Measurements from ENCODE around the gene NRTN. TPM values are rescaled to one million over a fixed set of nuclear protein-coding genes. Genes with fewer than 3 reads are reported as not detected.

Gene NRTN
- total and polyA plus RNA-seq, 2 of the 13 experiments (the other 11 are each of a cell fraction or from before 2014, with no cell fraction given): 4.1 to 5.3 TPM

- TF ChIP-seq ZBTB33 (CRISPR knock-in tag; IDR thresholded peaks at IDR 0.05) (peak; percentile 63; the same call in 1 of the 2 replicates), ZSCAN9 (CRISPR knock-in tag; IDR thresholded peaks at IDR 0.05; ENCODE audit: borderline replicate concordance) (no peak)
- Histone ChIP-seq H3K27me3 (ENCODE audit: control insufficient read depth in 1 of 2, insufficient read depth in 2 of 2, low read length in 2 of 2) (no peaks in the 10 kb centered on the region), H3K27ac (ENCODE audit: extremely low read length, insufficient read depth, low read length) (no peak overlapping the region), H3K79me2 (ENCODE audit: insufficient read depth, low read length) (no peaks in the 10 kb centered on the region), H3K4me1 (ENCODE audit: insufficient read depth, low read length) (peaks cover 64% of the 10 kb centered on the region), H4K20me1 (ENCODE audit: insufficient read depth, low read length) (no peaks in the 10 kb centered on the region), H3K9ac (ENCODE audit: insufficient read depth, low read depth, low read length) (no peak overlapping the region), H3K9me3 (ENCODE audit: low read length) (no peaks in the 10 kb centered on the region), H3K4me3 (replicated peaks in 1 of 3; ENCODE audit: insufficient read depth in 1 of 3, low read depth in 2 of 3, low read length in 3 of 3) (no peak overlapping the region), H2AFZ (ENCODE audit: low read length) (no peak overlapping the region), H3K4me2 (ENCODE audit: low read depth, low read length) (no peak overlapping the region), H3K36me3 (replicated peaks in 1 of 2; ENCODE audit: control insufficient read depth in 1 of 2, insufficient read depth in 2 of 2, low read length in 2 of 2) (no peaks in the 10 kb centered on the region)
- ChIA-PET CTCF (ENCODE audit: low intra/inter-chr PET ratio, low total read pairs) (no interaction called here), POLR2A (no interaction called here)
- in situ Hi-C loops (cut with HindIII; ENCODE audit: extremely low pct_ligation_motif_present, low pct_unique_long_range_greater_than_20kb) (no loop called here), intact Hi-C loops (cut with micrococcal nuclease; ENCODE audit: unreplicated experiment) (no loop called here)
- DNase-seq (ENCODE audit: low spot score) (no peak), FAIRE-seq (no peak), ATAC-seq (no peak)
- 73% methylated on average over 6 of the region's 11 CpGs for whole genome bisulfite sequencing (ENCODE audit: low lambda C conversion rate)
- no TSS peak for BruUV-seq (replicated peaks)
Measured at GRCh38 chr19:5865772-5866171, 60.9 kb downstream of the NRTN start.

GRCh38 chr19:5867201-5868136, 62.6 kb downstream of the NRTN start:
- Histone ChIP-seq H3K4me3 (replicated peaks in 1 of 3; ENCODE audit: insufficient read depth in 1 of 3, low read depth in 2 of 3, low read length in 3 of 3) (no peak overlapping the region), H2AFZ (ENCODE audit: low read length) (no peak overlapping the region), H3K9ac (ENCODE audit: insufficient read depth, low read depth, low read length) (peak overlapping the region; percentile 27), H3K79me2 (ENCODE audit: insufficient read depth, low read length) (no peaks in the 10 kb centered on the region), H3K36me3 (replicated peaks in 1 of 2; ENCODE audit: control insufficient read depth in 1 of 2, insufficient read depth in 2 of 2, low read length in 2 of 2) (no peaks in the 10 kb centered on the region), H3K4me1 (ENCODE audit: insufficient read depth, low read length) (peaks cover 65% of the 10 kb centered on the region), H4K20me1 (ENCODE audit: insufficient read depth, low read length) (no peaks in the 10 kb centered on the region), H3K27me3 (ENCODE audit: control insufficient read depth in 1 of 2, insufficient read depth in 2 of 2, low read length in 2 of 2) (no peaks in the 10 kb centered on the region), H3K9me3 (ENCODE audit: low read length) (no peaks in the 10 kb centered on the region), H3K4me2 (ENCODE audit: low read depth, low read length) (no peak overlapping the region), H3K27ac (ENCODE audit: extremely low read length, insufficient read depth, low read length) (peak overlapping the region; percentile 9)
- TF ChIP-seq STAG1 (CRISPR knock-in tag; IDR thresholded peaks at IDR 0.05) (peak; percentile 54), CTCF (CRISPR knock-in tag; IDR thresholded peaks at IDR 0.05) (peak; percentile 48), SALL1 (CRISPR knock-in tag; IDR thresholded peaks at IDR 0.05) (0 out of 2 replicates have a peak, but pooled peaks have one; percentile 13), RXRA (CRISPR knock-in tag; IDR thresholded peaks at IDR 0.05) (no peak), ZFX (CRISPR knock-in tag; IDR thresholded peaks at IDR 0.05; ENCODE audit: low read depth) (peak; percentile 28; the same call in 1 of the 2 replicates), ZNF687 (CRISPR knock-in tag; IDR thresholded peaks at IDR 0.05) (peak; percentile 53; the same call in 1 of the 2 replicates)
- no peak for FAIRE-seq
- POLR2A ChIA-PET: interaction anchor here (2.0 kb wide), 1 partner anchor 40 kb away, joined by 6 read pairs; no protein-coding TSS in a partner anchor
- no TSS peak for BruUV-seq (replicated peaks)
- ATAC-seq: peak; percentile 9; the same call in 1 of the 3 replicates
- in situ Hi-C loops (cut with HindIII; ENCODE audit: extremely low pct_ligation_motif_present, low pct_unique_long_range_greater_than_20kb) (no loop called here), intact Hi-C loops (cut with micrococcal nuclease; ENCODE audit: unreplicated experiment) (no loop called here)
- DNase-seq (ENCODE audit: low spot score): no peak
- whole genome bisulfite sequencing (ENCODE audit: low lambda C conversion rate): 69% methylated on average over 7 of the region's 31 CpGs
- CTCF ChIA-PET (ENCODE audit: low intra/inter-chr PET ratio, low total read pairs): no interaction called here
